ENCODE measurements around the gene NEMF.

DNA sequence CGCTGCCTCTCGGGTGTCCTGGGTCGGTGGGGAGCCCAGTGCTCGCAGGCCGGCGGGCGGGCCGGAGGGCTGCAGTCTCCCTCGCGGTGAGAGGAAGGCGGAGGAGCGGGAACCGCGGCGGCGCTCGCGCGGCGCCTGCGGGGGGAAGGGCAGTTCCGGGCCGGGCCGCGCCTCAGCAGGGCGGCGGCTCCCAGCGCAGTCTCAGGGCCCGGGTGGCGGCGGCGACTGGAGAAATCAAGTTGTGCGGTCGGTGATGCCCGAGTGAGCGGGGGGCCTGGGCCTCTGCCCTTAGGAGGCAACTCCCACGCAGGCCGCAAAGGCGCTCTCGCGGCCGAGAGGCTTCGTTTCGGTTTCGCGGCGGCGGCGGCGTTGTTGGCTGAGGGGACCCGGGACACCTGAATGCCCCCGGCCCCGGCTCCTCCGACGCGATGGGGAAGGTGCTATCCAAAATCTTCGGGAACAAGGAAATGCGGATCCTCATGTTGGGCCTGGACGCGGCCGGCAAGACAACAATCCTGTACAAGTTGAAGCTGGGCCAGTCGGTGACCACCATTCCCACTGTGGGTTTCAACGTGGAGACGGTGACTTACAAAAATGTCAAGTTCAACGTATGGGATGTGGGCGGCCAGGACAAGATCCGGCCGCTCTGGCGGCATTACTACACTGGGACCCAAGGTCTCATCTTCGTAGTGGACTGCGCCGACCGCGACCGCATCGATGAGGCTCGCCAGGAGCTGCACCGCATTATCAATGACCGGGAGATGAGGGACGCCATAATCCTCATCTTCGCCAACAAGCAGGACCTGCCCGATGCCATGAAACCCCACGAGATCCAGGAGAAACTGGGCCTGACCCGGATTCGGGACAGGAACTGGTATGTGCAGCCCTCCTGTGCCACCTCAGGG is 41.0 kb upstream of the NEMF start:
- TF ChIP-seq, protein P1, sequence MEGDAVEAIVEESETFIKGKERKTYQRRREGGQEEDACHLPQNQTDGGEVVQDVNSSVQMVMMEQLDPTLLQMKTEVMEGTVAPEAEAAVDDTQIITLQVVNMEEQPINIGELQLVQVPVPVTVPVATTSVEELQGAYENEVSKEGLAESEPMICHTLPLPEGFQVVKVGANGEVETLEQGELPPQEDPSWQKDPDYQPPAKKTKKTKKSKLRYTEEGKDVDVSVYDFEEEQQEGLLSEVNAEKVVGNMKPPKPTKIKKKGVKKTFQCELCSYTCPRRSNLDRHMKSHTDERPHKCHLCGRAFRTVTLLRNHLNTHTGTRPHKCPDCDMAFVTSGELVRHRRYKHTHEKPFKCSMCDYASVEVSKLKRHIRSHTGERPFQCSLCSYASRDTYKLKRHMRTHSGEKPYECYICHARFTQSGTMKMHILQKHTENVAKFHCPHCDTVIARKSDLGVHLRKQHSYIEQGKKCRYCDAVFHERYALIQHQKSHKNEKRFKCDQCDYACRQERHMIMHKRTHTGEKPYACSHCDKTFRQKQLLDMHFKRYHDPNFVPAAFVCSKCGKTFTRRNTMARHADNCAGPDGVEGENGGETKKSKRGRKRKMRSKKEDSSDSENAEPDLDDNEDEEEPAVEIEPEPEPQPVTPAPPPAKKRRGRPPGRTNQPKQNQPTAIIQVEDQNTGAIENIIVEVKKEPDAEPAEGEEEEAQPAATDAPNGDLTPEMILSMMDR (IDR thresholded peaks at IDR 0.05), result no peak
- TF ChIP-seq POLR2A (IDR thresholded peaks at IDR 0.05), result no peak

Measured in testis (tissue), 2 donors.